NT2/D1 (cell line): Measurements from ENCODE around the gene C10orf143.

ENCODE experiments used
- SUZ12 ChIP-seq: IDR thresholded peaks from 2 replicates; pipeline ENCODE4 v1.6.1; 2011; ENCODE audit not compliant: insufficient read length, insufficient read depth; ENCODE audit errors: extremely low read depth
- YY1 ChIP-seq: IDR thresholded peaks from 2 replicates; pipeline ENCODE4 v1.6.1; 2011; ENCODE audit not compliant: insufficient read length, insufficient read depth
- ZNF274 ChIP-seq: IDR thresholded peaks from 2 replicates; pipeline ENCODE4 v1.6.1; 2011; ENCODE audit warnings: mild to moderate bottlenecking, low read depth, low read length

GRCh38 chr10:130073912-130074311, 36.7 kb downstream of the C10orf143 start:
- no peak for TF ChIP-seq YY1
- no peak for TF ChIP-seq ZNF274
- no peak for TF ChIP-seq SUZ12
